ENCODE results near the gene PTBP1. TPM values are rescaled to one million over a fixed set of nuclear protein-coding genes. Genes with fewer than 3 reads are reported as not detected.

The PTBP1 gene
- total RNA-seq, 1 donor from 2014 or later: 614 TPM

GRCh38 chr19:829129-829758 lies 32.0 kb downstream of the PTBP1 start:
- TF ChIP-seq CTCF (IDR thresholded peaks at IDR 0.05; ENCODE audit: unreplicated experiment): no peak
- Mint-ChIP-seq H3K36me3 (ENCODE audit: low read depth, unreplicated experiment) (no peaks in the 10 kb centered on the region), H3K4me1 (ENCODE audit: unreplicated experiment) (no peaks in the 10 kb centered on the region), H3K9me3 (ENCODE audit: unreplicated experiment) (no peaks in the 10 kb centered on the region), H3K27ac (ENCODE audit: unreplicated experiment) (no peak overlapping the region), H3K4me3 (ENCODE audit: unreplicated experiment) (no peak overlapping the region), H3K27me3 (ENCODE audit: unreplicated experiment) (peaks cover 3% of the 10 kb centered on the region)
- no peak for DNase-seq (ENCODE audit: low spot score)

GRCh38 chr19:831407-832369 lies 34.4 kb downstream of the PTBP1 start:
- no peak overlapping the region for H3K4me3 Mint-ChIP-seq (ENCODE audit: unreplicated experiment)
- H3K9me3 Mint-ChIP-seq (ENCODE audit: unreplicated experiment): no peaks in the 10 kb centered on the region
- peaks cover 6% of the 10 kb centered on the region for H3K27me3 Mint-ChIP-seq (ENCODE audit: unreplicated experiment)

GRCh38 chr19:834216-834615 lies 37.0 kb downstream of the PTBP1 start:
- no peaks in the 10 kb centered on the region for H3K36me3 Mint-ChIP-seq (ENCODE audit: low read depth, unreplicated experiment)
- no peaks in the 10 kb centered on the region for H3K4me1 Mint-ChIP-seq (ENCODE audit: unreplicated experiment)
- H3K27ac Mint-ChIP-seq (ENCODE audit: unreplicated experiment): no peak overlapping the region
- TF ChIP-seq CTCF (IDR thresholded peaks at IDR 0.05; ENCODE audit: unreplicated experiment): no peak
- H3K27me3 Mint-ChIP-seq (ENCODE audit: unreplicated experiment): peaks cover 6% of the 10 kb centered on the region
- no peaks in the 10 kb centered on the region for H3K9me3 Mint-ChIP-seq (ENCODE audit: unreplicated experiment)
- no peak overlapping the region for H3K4me3 Mint-ChIP-seq (ENCODE audit: unreplicated experiment)
- DNase-seq (ENCODE audit: low spot score): no peak

More at GRCh38 chr19:831407-832369, 34.4 kb downstream of the PTBP1 start:
- no peak for TF ChIP-seq CTCF (IDR thresholded peaks at IDR 0.05; ENCODE audit: unreplicated experiment)
- Mint-ChIP-seq H3K27ac (ENCODE audit: unreplicated experiment) (no peak overlapping the region), H3K4me1 (ENCODE audit: unreplicated experiment) (no peaks in the 10 kb centered on the region), H3K36me3 (ENCODE audit: low read depth, unreplicated experiment) (no peaks in the 10 kb centered on the region)
- DNase-seq (ENCODE audit: low spot score): no peak

- Mint-ChIP-seq H3K9me3 (ENCODE audit: unreplicated experiment) (no peaks in the 10 kb centered on the region), H3K36me3 (ENCODE audit: low read depth, unreplicated experiment) (no peaks in the 10 kb centered on the region), H3K4me3 (ENCODE audit: unreplicated experiment) (no peak overlapping the region), H3K4me1 (ENCODE audit: unreplicated experiment) (no peaks in the 10 kb centered on the region), H3K27me3 (ENCODE audit: unreplicated experiment) (peaks cover 6% of the 10 kb centered on the region), H3K27ac (ENCODE audit: unreplicated experiment) (no peak overlapping the region)
- no peak for TF ChIP-seq CTCF (IDR thresholded peaks at IDR 0.05; ENCODE audit: unreplicated experiment)
- DNase-seq (ENCODE audit: low spot score): no peak
Observed at GRCh38 chr19:835210-835810, 38.1 kb downstream of the PTBP1 start.

All from endothelial cell (in vitro differentiated cells).